Neuron (in vitro differentiated cells): Measurements from ENCODE around the gene CDKN2C.
A peak's percentile ranks its signal among the peaks of the same experiment; 100 is the strongest.

Experiments
- H2AFZ ChIP-seq: one replicate; pipeline ENCODE4 v1.6.1; 2013; ENCODE audit warnings: low read depth, mild to moderate bottlenecking, inconsistent platforms, low read length, moderate library complexity
- H3K27me3 ChIP-seq: one replicate; pipeline ENCODE4 v1.6.1; 2013; ENCODE audit warnings: low read length; ENCODE audit not compliant: insufficient read depth
- H3K36me3 ChIP-seq: one replicate; pipeline ENCODE4 v1.6.1; 2013; ENCODE audit warnings: low read length; ENCODE audit not compliant: insufficient read depth
- H3K4me1 ChIP-seq: one replicate; pipeline ENCODE4 v1.6.1; 2013; ENCODE audit warnings: low read length; ENCODE audit not compliant: insufficient read depth
- H3K4me3 ChIP-seq: 2 replicates; pipeline ENCODE4 v1.5.1; 2013; ENCODE audit warnings: mild to moderate bottlenecking, low read length, moderate library complexity
- H3K9me3 ChIP-seq: one replicate; pipeline ENCODE4 v1.6.1; 2013; ENCODE audit warnings: low read length

Gene CDKN2C

GRCh38 chr1:50978144-50978851 lies 8.3 kb downstream of the CDKN2C start:
- Histone ChIP-seq H3K4me3 (peak overlapping the region; percentile 54), H2AFZ (peak overlapping the region; percentile 98), H3K36me3 (no peaks in the 10 kb centered on the region), H3K27me3 (peaks cover 56% of the 10 kb centered on the region), H3K4me1 (peaks cover 20% of the 10 kb centered on the region), H3K9me3 (no peaks in the 10 kb centered on the region)

- H3K9me3 ChIP-seq = no peaks in the 10 kb centered on the region
- peaks cover 20% of the 10 kb centered on the region for H3K4me1 ChIP-seq
- H3K36me3 ChIP-seq = no peaks in the 10 kb centered on the region
- H3K27me3 ChIP-seq = peaks cover 64% of the 10 kb centered on the region
- no peak overlapping the region for H3K4me3 ChIP-seq
- no peak overlapping the region for H2AFZ ChIP-seq
These were observed 9.1 kb downstream of the CDKN2C start for GRCh38 chr1:50978852-50979781.

DNA sequence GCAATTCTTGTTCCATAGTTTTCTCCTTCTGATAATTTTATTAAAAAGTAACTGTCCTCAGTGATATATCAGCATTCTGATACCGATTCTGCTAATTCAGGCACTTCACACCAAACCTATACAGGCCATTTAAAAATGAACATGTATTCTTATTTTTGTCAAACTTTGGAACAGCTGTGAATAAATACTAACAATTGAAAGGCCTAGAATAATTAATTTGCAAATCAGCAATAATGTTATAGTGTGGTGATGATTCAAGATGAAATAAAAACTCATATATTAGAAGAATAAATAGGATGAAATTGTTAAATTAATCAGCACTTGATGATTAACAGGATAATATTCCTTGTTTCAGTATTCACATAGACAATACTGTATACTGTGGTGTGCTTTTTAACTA lies 9.9 kb downstream of the CDKN2C start:
- H3K27me3 ChIP-seq = peaks cover 64% of the 10 kb centered on the region
- no peaks in the 10 kb centered on the region for H3K9me3 ChIP-seq
- H3K4me3 ChIP-seq = no peak overlapping the region
- peaks cover 20% of the 10 kb centered on the region for H3K4me1 ChIP-seq
- no peak overlapping the region for H2AFZ ChIP-seq
- H3K36me3 ChIP-seq = no peaks in the 10 kb centered on the region

GRCh38 chr1:50980505-50980904 lies 10.5 kb downstream of the CDKN2C start:
- Histone ChIP-seq H3K27me3 (peaks cover 62% of the 10 kb centered on the region), H3K9me3 (no peaks in the 10 kb centered on the region), H3K36me3 (no peaks in the 10 kb centered on the region), H3K4me3 (no peak overlapping the region), H3K4me1 (peaks cover 20% of the 10 kb centered on the region), H2AFZ (no peak overlapping the region)

DNA sequence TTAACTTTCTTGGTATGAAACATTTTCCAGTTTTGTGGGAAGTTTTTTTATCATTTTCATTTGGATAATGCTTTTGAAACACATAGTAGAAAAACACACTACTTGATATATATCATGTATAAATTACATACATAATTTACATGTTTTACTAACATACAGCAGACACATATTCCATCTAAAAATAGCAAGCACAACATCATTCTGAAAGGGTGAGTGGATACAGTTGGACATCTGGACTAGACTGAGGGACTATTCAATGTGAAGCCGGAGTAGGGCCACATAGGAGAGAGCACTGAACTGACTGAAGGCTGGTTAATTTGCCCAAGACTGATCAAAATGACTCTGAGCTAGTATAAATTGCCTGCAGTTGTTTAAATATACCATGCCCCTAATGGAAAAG lies 11.7 kb downstream of the CDKN2C start:
- Histone ChIP-seq H3K27me3 (peaks cover 50% of the 10 kb centered on the region), H3K4me3 (no peak overlapping the region), H3K9me3 (no peaks in the 10 kb centered on the region), H3K36me3 (no peaks in the 10 kb centered on the region), H3K4me1 (peaks cover 17% of the 10 kb centered on the region), H2AFZ (no peak overlapping the region)

- Histone ChIP-seq H2AFZ (no peak overlapping the region), H3K4me3 (no peak overlapping the region), H3K4me1 (peaks cover 10% of the 10 kb centered on the region), H3K27me3 (peaks cover 43% of the 10 kb centered on the region), H3K36me3 (no peaks in the 10 kb centered on the region), H3K9me3 (no peaks in the 10 kb centered on the region)
These were observed 12.6 kb downstream of the CDKN2C start for GRCh38 chr1:50982611-50983010.

- Histone ChIP-seq H3K27me3 (peaks cover 39% of the 10 kb centered on the region), H2AFZ (no peak overlapping the region), H3K4me1 (peaks cover 4% of the 10 kb centered on the region), H3K36me3 (no peaks in the 10 kb centered on the region), H3K9me3 (no peaks in the 10 kb centered on the region), H3K4me3 (no peak overlapping the region)
These were observed 13.3 kb downstream of the CDKN2C start for GRCh38 chr1:50983219-50983802.

DNA sequence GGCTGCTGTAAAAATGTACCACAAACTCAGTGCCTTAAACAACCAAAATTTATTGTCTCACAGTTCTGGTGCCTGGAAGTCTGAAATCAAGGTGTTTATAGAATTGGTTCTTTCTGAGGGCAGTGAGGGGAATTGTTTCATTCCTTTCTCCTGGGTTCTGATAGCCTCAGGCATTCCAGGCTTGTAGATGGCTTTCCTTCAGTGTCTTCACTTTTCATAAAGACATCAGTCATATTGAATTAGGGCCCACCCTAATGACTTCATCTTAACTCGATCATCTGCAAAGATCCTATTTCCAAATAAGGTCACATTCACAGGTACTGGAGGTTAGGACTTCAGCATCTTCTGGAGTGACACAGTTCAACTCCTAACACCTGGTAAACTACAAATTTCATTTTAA lies 15.0 kb downstream of the CDKN2C start:
- Histone ChIP-seq H3K4me1 (no peaks in the 10 kb centered on the region), H3K27me3 (peaks cover 26% of the 10 kb centered on the region)

DNA sequence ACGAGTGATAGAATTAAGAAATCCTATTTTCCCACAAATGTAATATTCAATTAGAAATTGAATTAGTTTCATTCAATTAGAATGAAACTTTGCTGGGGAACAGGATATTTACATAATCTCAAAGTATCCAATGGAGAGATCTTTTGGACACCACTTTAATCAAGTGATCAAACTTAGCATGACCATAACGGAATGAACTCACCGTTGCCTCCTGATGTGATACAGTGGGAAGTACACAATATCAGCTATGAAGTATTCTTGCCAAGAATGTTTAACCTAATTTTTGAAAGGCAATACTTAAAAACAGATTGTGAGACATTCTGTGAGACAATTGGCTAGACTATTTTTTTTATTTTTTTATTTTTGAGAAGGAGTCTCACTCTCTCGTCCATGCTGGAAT lies 16.6 kb downstream of the CDKN2C start:
- Histone ChIP-seq H2AFZ (no peak overlapping the region), H3K27me3 (peaks cover 20% of the 10 kb centered on the region), H3K9me3 (no peaks in the 10 kb centered on the region), H3K36me3 (no peaks in the 10 kb centered on the region), H3K4me1 (no peaks in the 10 kb centered on the region), H3K4me3 (no peak overlapping the region)

More for the DNA sequence above, 15.0 kb downstream of the CDKN2C start:
- Histone ChIP-seq H3K9me3 (no peaks in the 10 kb centered on the region), H2AFZ (no peak overlapping the region), H3K36me3 (no peaks in the 10 kb centered on the region), H3K4me3 (no peak overlapping the region)

DNA sequence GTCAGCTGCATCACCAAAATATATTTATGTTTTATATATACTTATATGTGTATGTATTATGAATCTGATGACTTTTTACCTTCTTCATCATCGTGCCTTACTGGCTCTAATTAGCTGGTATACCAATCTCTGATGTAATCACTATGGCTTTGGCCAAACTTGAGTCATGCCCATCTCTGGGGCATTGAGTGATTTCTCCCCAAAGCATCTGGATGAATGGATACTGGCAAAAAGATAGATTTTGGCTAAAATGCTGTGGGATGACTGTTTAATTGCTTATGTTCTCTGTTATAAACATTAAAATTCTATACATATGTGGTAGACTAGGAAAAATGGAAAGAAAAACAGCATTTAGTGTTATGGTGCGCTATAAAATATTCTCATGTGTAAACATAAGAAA lies 19.6 kb downstream of the CDKN2C start:
- no peak overlapping the region for H3K4me3 ChIP-seq
- H3K9me3 ChIP-seq = no peaks in the 10 kb centered on the region
- H3K36me3 ChIP-seq = no peaks in the 10 kb centered on the region
- H2AFZ ChIP-seq = no peak overlapping the region
- no peaks in the 10 kb centered on the region for H3K4me1 ChIP-seq
- H3K27me3 ChIP-seq = peaks cover under 1% of the 10 kb centered on the region

- Histone ChIP-seq H3K4me3 (no peak overlapping the region), H3K36me3 (no peaks in the 10 kb centered on the region), H3K9me3 (no peaks in the 10 kb centered on the region), H3K27me3 (peaks cover 3% of the 10 kb centered on the region), H2AFZ (no peak overlapping the region), H3K4me1 (no peaks in the 10 kb centered on the region)
These were observed 22.7 kb downstream of the CDKN2C start for GRCh38 chr1:50992532-50993318.

DNA sequence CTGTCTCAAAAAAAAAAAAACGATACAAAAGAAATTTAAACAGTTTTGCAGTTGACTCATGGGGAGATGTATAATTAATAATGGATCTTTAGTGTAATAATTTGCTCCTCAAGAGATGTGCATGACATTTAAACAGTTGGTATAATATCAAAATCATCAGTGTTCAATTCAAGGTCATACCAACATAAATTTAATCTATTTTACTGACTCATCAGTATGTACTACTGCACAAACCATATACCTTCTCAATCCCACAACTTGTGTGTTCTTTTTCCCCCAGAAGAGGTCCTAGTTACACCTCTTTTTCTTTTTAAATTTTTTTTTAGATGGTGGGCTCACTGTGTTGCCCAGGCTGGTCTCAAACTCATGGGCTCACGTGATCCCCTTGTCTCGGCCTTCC lies 23.6 kb downstream of the CDKN2C start:
- no peaks in the 10 kb centered on the region for H3K4me1 ChIP-seq
- H3K36me3 ChIP-seq = no peaks in the 10 kb centered on the region
- H3K9me3 ChIP-seq = no peaks in the 10 kb centered on the region
- H3K27me3 ChIP-seq = peaks cover 3% of the 10 kb centered on the region
- no peak overlapping the region for H2AFZ ChIP-seq
- H3K4me3 ChIP-seq = no peak overlapping the region
